C4-2B (cell line): ENCODE results near the gene INPP4A.

Experiments
- ZFX ChIP-seq: fragments of 450-650 bp; IDR thresholded peaks from 2 replicates; pipeline ENCODE4 v1.6.1; 2017
- TF ChIP-seq, protein P1 (sequence below): fragments of 450-650 bp; conservative IDR thresholded peaks from 2 replicates; pipeline ENCODE4 v1.5.1; 2017; ENCODE audit warnings: mild to moderate bottlenecking

DNA sequence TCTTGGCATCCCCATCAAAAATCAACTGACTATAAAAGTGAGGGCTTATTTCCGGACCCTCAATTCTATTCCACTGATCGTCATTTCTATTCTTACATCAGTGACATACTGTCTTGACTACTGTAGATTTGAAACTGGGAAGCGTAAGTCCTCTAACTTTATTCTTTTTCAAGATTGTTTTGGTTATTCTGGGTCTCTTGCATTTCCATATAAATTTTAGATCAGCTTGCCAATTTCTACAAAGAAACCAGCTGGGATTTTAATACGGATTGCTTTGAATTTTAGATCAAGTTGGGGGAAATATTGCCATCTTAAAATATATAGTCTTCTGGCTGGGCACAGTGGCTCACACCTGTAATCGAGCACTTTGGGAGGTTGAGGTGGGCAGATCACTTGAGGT, 17.9 kb upstream of the INPP4A start:
- TF ChIP-seq, protein P1, sequence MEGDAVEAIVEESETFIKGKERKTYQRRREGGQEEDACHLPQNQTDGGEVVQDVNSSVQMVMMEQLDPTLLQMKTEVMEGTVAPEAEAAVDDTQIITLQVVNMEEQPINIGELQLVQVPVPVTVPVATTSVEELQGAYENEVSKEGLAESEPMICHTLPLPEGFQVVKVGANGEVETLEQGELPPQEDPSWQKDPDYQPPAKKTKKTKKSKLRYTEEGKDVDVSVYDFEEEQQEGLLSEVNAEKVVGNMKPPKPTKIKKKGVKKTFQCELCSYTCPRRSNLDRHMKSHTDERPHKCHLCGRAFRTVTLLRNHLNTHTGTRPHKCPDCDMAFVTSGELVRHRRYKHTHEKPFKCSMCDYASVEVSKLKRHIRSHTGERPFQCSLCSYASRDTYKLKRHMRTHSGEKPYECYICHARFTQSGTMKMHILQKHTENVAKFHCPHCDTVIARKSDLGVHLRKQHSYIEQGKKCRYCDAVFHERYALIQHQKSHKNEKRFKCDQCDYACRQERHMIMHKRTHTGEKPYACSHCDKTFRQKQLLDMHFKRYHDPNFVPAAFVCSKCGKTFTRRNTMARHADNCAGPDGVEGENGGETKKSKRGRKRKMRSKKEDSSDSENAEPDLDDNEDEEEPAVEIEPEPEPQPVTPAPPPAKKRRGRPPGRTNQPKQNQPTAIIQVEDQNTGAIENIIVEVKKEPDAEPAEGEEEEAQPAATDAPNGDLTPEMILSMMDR = no peak
- no peak for TF ChIP-seq ZFX
